DMS 273 treated with DMSO at 0.1 percent for 48 hours (cell line): ENCODE measurements around the gene GTPBP1.

Experiments
- DNase-seq: peaks from one replicate; lab custom pipeline; 2025; lab: John Stamatoyannopoulos, UW

GTPBP1 gene

DNA sequence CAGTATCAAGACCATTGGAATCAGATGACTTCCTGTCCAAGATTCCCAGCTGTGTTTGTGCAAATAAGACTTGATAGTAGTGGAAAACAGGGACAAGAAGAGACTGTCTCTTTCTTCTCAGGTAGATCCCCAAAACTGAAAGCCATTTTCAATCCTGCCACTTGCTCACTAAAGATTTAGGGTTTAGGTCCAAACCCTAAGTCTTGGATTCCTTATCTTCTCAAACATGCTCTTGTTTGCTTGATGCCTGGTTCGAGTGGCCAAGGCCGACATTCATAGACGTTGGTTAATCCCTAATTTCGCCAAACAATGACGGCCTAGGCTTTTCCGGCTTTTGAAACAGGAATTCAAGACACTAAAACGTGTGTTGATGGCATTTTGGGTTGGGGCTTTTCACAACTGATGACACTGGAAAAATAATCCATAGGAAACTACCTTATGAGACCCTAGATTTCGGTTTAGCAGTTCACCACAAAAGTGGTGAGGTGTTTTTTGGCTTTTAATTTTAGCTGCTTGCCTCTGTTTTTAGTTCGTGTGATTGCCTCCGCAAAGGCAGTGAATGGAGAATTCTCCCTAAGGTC is 1.0 kb upstream of the GTPBP1 start:
- no peak for DNase-seq

- DNase-seq = no peak
Measured at GRCh38 chr22:38706101-38706900, 557 bp downstream of the GTPBP1 start.

GRCh38 chr22:38706901-38707195 is 1.1 kb downstream of the GTPBP1 start:
- DNase-seq = no peak

DNA sequence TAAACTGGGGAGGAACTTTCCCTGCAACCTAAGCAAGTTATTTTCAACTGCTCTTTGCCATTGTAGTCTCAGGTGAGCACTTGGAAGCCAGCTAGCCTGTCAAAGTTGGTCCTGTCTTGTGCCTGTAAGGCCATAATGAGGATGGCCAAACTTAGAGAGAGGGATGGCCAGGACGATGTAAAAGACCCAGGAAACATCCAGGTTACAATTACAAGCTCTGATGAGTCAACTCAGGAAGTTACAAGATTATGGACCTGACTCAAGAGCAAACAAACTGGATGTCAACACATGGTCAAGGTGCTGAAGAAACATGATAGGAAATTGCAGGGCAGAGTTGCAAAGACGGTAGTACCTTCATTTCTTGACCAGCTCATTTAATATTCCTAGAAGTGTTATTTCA is 1.6 kb downstream of the GTPBP1 start:
- DNase-seq = no peak

GRCh38 chr22:38707984-38708383 is 2.2 kb downstream of the GTPBP1 start:
- DNase-seq = no peak

GRCh38 chr22:38709306-38709705 is 3.6 kb downstream of the GTPBP1 start:
- no peak for DNase-seq

GRCh38 chr22:38710351-38710750 is 4.6 kb downstream of the GTPBP1 start:
- no peak for DNase-seq

GRCh38 chr22:38710866-38711265 is 5.1 kb downstream of the GTPBP1 start:
- no peak for DNase-seq

DNA sequence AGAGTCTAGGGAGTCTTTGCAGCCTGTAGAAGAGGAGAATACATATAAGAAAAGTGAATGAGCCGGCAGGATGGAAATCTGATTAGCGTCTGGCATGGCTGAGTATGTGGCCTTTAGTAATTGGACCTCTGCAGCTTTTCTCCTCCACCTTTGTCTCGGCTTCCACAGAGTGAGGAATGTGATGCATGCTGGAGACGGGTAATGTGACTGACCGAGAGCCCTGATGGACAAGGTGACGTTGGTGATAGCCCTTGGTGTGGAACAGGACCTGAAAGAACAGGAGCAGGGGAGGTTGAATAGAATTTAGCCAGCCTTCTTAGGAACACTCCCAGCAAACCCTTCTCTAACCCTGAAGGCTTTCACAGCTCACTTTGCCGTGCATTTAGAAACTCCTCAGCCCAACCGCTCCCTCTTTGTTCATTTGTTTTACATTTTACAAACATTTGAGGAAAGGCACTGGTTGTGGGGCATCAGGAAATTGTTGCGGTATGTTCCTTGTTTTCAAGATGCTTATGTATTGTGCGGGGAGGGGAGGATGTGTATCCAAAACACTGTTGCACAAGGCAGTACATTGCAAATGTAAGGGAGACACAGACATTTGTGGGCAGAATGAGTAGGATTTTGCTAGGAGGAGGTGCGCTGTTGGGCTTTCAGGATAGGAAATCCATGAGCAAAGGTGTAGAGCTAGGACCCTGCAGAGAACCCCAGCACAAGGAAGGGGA is 6.9 kb downstream of the GTPBP1 start:
- no peak for DNase-seq

- no peak for DNase-seq
Measured at GRCh38 chr22:38713921-38714320, 8.2 kb downstream of the GTPBP1 start.

DNA sequence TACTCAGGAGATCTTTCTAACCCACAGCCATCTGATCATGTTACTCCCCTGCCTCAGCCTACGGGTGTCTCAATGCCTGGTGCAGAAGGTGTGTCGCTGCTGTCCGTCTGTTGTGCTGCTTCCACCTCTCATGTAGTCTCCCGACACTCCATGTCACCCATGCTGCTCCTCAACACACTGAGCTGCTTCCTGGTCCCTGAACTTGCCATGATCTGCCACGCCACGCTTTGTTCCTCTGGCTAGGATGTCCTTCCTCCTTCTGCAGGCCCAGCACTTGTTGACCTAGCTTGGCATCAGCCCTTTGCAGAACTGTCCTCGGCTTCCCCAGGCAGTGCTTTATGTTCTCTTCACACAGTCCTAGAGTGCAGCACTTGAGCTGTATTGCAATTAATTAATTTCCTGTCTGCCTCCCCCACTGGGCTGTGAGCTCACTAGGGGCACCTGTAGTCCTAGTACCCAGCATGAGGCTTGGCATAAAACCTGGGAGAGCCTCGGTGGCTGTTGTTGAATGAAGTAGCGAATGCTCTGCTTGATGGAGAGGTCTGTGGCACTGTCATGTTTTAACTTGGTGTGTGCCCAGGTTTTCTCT is 9.5 kb downstream of the GTPBP1 start:
- no peak for DNase-seq

DNA sequence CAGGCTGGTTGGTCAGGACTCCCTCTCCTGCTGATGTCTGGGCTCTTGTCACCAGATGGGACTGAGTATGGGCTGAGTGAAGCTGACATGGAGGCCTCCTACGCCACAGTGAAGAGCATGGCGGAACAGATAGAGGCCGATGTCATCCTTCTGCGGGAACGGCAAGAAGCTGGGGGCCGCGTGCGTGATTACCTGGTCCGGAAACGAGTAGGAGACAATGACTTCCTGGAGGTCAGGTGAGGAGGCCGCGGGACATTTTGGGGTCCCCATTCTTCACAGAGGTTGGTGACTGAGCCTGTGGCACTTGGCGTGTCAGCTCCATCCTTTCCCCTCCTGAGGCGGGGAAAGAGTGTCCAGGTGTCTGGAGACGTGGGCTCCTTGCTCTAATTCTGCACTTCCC is 10.1 kb downstream of the GTPBP1 start:
- no peak for DNase-seq

DNA sequence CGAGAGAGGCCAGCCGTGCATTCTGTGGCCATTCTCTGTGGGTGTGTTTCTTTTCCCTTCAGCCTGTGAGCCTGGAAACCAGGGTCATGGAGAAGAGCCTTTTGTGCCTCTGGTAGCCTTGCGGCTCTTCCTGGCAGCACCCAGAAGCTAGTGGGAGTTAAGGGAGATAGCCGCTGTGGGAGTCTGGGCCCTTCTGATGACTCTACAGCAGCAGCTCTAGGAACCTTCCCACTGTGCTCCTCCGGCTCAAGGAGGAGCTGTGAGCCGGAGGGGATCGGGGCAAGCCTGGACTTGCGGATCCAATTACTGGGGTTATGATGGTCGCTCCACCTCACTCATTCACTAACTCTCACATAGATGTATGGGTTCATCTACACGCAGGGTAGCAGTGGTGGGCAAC is 10.5 kb downstream of the GTPBP1 start:
- DNase-seq = no peak

GRCh38 chr22:38716826-38717225 is 11.1 kb downstream of the GTPBP1 start:
- DNase-seq = no peak

GRCh38 chr22:38717244-38717643 is 11.5 kb downstream of the GTPBP1 start:
- no peak for DNase-seq

- DNase-seq = peak; percentile 18
Measured at GRCh38 chr22:38718414-38718813, 12.7 kb downstream of the GTPBP1 start.

- DNase-seq = no peak
Measured at GRCh38 chr22:38719196-38719595, 13.5 kb downstream of the GTPBP1 start.

DNA sequence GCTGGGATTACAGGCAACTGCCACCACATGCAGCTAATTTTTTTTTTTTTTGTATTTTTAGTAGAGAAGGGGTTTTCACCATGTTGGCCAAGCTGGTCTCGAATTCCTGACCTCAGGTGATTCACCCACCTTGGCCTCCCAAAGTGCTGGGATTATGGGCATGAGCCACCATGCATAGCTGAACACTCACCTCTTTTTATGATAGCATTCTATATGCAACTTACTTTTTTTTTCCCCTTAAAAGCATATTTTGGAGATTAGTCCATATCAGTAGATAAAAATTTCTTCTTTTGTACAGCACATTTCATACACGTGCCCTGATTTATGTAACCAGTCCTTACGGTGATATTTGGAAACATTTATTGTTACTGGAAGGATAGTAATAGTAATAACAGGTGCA is 14.6 kb downstream of the GTPBP1 start:
- DNase-seq = no peak

- DNase-seq = no peak
Measured at GRCh38 chr22:38721551-38721950, 15.8 kb downstream of the GTPBP1 start.

- no peak for DNase-seq
Measured at GRCh38 chr22:38724176-38724575, 18.4 kb downstream of the GTPBP1 start.

- DNase-seq = no peak
Measured at GRCh38 chr22:38724926-38725571, 19.3 kb downstream of the GTPBP1 start.

- no peak for DNase-seq
Measured at GRCh38 chr22:38725900-38726655, 20.3 kb downstream of the GTPBP1 start.
